Measurements from ENCODE around the gene NPLOC4. TPM values are rescaled to one million over a fixed set of nuclear protein-coding genes. Genes with fewer than 3 reads are reported as not detected.

The NPLOC4 gene
- total and polyA plus RNA-seq, 2 of the 13 experiments (the other 11 are each of a cell fraction or from before 2014, with no cell fraction given): 57.0 to 97.0 TPM

DNA sequence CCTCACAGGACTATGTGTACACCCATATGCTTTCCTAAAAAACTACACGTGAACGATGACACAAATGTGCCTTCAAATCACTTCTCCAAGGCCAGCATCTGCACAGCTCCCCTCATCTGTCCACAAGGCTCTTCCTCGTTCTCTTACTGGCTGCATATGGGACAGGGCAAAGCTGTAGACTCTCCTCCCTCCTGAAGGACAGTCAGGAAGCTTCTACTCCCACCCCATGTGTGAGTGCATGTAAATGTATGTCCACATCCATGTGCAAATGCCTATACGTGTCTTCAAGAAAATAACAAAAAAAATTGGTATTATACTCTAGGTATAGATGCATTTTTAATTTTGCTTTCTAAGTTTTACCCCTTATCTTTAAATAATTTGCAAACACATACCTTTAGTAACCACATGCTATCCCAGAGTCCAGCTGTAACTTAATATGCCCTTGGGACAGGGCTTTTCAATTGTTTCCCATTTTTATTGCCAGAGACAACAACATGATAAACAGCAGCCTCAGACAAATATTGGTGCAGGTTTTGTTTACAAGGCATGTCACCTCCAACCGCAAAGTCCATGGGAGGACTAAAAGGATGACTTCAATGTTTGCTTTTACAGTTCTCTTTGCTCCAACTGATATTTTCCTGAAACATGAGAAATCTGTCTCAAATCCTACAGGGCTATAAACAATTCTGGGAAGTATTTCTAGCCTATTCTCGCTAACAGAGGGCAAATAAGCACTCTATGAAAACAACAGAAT, 53.1 kb downstream of the NPLOC4 start (continued):
- TF ChIP-seq MAZ (IDR thresholded peaks at IDR 0.05; ENCODE audit: borderline replicate concordance, low read depth, low read length) (no peak), MAZ (CRISPR knock-in tag; IDR thresholded peaks at IDR 0.05; ENCODE audit: low read depth) (no peak), GPN1 (CRISPR knock-in tag; IDR thresholded peaks at IDR 0.05; ENCODE audit: borderline replicate concordance) (no peak), NCOA2 (CRISPR knock-in tag; IDR thresholded peaks at IDR 0.05) (no peak), WIZ (CRISPR knock-in tag; IDR thresholded peaks at IDR 0.05) (no peak), CCDC6 (CRISPR knock-in tag; IDR thresholded peaks at IDR 0.05) (no peak), THAP11 (CRISPR knock-in tag; IDR thresholded peaks at IDR 0.05) (0 out of 2 replicates have a peak, but pooled peaks have one; percentile 17), SP4 (CRISPR knock-in tag; IDR thresholded peaks at IDR 0.05) (no peak), CBX1 (IDR thresholded peaks at IDR 0.05; ENCODE audit: low read depth) (no peak), ZNF510 (CRISPR knock-in tag; IDR thresholded peaks at IDR 0.05; ENCODE audit: low read depth) (no peak), ZNF768 (CRISPR knock-in tag; IDR thresholded peaks at IDR 0.05) (no peak), PHF8 (CRISPR knock-in tag; IDR thresholded peaks at IDR 0.05) (no peak), ZFP37 (CRISPR knock-in tag; IDR thresholded peaks at IDR 0.05; ENCODE audit: borderline replicate concordance) (no peak), ZNF30 (CRISPR knock-in tag; IDR thresholded peaks at IDR 0.05) (no peak), ZBTB46 (CRISPR knock-in tag; IDR thresholded peaks at IDR 0.05; ENCODE audit: borderline replicate concordance) (no peak), KDM5B (CRISPR knock-in tag; IDR thresholded peaks at IDR 0.05; ENCODE audit: borderline replicate concordance) (no peak), PRMT3 (CRISPR knock-in tag; IDR thresholded peaks at IDR 0.05; ENCODE audit: borderline replicate concordance, low read depth) (no peak), ELK4 (CRISPR knock-in tag; IDR thresholded peaks at IDR 0.05; ENCODE audit: borderline replicate concordance) (no peak), ZNF747 (CRISPR knock-in tag; IDR thresholded peaks at IDR 0.05; ENCODE audit: borderline replicate concordance) (no peak), ZNF263 (CRISPR knock-in tag; IDR thresholded peaks at IDR 0.05) (peak; percentile 95)
- TF ChIP-seq, protein P1, sequence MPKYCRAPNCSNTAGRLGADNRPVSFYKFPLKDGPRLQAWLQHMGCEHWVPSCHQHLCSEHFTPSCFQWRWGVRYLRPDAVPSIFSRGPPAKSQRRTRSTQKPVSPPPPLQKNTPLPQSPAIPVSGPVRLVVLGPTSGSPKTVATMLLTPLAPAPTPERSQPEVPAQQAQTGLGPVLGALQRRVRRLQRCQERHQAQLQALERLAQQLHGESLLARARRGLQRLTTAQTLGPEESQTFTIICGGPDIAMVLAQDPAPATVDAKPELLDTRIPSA (CRISPR knock-in tag; IDR thresholded peaks at IDR 0.05; ENCODE audit: borderline replicate concordance): no peak
- TF ChIP-seq, protein P2, sequence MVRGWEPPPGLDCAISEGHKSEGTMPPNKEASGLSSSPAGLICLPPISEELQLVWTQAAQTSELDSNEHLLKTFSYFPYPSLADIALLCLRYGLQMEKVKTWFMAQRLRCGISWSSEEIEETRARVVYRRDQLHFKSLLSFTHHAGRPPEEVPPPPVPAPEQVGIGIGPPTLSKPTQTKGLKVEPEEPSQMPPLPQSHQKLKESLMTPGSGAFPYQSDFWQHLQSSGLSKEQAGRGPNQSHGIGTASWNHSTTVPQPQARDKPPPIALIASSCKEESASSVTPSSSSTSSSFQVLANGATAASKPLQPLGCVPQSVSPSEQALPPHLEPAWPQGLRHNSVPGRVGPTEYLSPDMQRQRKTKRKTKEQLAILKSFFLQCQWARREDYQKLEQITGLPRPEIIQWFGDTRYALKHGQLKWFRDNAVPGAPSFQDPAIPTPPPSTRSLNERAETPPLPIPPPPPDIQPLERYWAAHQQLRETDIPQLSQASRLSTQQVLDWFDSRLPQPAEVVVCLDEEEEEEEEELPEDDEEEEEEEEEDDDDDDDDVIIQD (CRISPR knock-in tag; IDR thresholded peaks at IDR 0.05; ENCODE audit: low read depth): no peak

Data from HepG2 (cell line).